NCI-H2029 treated with DMSO at 0.1 percent for 48 hours (cell line): ENCODE results near the gene CCDC91.
"Not testable (repeated sequence)": the region's sequence is repeated elsewhere in the genome, so short reads cannot be mapped to it uniquely, and the experiment has no call there.

Experiments used
- DNase-seq: peaks from one replicate; lab custom pipeline; 2025; lab: John Stamatoyannopoulos, UW

Gene CCDC91

GRCh38 chr12:28232211-28232928 is 42.1 kb downstream of the CCDC91 start:
- DNase-seq = no peak

DNA sequence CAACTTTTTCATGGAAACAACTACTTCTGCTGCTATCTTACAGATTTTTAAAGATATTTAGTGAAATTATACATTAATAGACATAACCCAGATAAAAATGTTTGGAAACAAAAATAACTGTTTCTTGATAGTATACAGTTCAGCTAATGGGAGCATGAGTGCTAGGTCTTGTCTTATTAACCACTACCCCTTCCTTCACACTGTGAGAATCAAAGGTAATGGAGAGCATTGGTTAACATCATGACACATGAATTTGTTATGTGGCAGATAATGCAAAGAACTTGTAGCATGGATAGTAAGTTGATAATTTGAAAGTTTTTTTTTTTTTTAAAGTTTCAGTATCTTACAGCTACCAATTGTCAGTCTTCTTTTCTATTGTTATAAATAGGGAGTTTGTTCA is 44.2 kb downstream of the CCDC91 start:
- DNase-seq = no peak

DNA sequence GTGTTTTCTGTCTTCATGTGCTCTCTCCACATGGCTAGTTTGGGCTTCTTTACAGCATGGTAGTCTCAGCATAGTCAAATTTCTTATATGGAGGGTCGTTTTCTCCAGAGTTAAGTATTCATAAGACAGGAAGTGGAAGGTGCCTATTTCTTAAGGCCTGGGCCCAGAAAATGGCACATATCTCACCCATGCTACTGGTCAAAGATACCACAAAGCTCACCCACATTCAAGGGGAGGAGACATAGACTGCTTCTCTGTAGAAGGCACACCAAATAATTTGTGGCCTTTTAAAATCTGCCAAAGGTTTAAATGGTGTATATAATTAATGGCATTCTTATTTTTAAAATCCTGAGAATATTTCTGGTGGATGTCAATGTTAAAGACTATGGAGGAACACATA is 44.8 kb downstream of the CCDC91 start:
- DNase-seq = no peak

DNA sequence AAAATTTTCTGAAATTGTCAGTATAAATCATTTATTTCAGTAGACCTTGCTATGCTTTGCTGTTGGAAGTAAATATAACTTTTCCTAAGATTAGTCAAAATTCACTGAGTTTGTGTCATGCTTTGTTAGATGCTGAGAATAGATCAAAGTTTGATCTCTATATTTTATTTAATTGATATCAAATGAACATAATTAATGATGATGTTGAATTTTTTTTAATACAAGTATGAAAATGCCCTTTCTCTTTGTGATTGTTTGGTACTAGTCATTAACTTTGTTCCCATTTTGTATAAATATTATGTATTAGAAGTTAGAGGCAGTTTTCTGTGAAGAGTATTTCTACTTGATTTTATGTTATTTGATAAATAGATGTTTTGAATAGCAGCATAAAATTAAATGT is 45.7 kb downstream of the CCDC91 start:
- DNase-seq = no peak

GRCh38 chr12:28237423-28237822 is 47.2 kb downstream of the CCDC91 start:
- no peak for DNase-seq

DNA sequence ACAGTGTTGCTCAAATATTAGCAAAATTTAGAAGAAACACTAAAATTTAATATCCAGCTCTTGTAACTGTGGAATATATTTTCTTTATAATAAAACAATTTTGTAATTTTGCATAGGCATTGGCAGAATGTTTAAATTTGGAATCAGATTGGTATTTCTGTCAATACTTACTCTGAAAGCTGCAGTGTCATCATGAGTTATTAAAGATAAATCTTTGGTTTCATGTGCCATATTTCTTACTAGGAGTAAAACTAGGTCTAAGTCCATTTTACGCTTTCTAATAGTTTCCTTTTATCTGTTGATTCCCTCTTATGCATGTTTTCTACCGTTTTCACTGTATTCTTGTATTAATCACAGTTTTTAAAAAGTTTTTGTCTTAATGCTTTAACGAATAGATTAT is 49.7 kb downstream of the CCDC91 start:
- no peak for DNase-seq

- DNase-seq = no peak
These were observed 50.6 kb downstream of the CCDC91 start for GRCh38 chr12:28240853-28241252.

GRCh38 chr12:28242129-28242495 is 51.9 kb downstream of the CCDC91 start:
- DNase-seq = no peak

DNA sequence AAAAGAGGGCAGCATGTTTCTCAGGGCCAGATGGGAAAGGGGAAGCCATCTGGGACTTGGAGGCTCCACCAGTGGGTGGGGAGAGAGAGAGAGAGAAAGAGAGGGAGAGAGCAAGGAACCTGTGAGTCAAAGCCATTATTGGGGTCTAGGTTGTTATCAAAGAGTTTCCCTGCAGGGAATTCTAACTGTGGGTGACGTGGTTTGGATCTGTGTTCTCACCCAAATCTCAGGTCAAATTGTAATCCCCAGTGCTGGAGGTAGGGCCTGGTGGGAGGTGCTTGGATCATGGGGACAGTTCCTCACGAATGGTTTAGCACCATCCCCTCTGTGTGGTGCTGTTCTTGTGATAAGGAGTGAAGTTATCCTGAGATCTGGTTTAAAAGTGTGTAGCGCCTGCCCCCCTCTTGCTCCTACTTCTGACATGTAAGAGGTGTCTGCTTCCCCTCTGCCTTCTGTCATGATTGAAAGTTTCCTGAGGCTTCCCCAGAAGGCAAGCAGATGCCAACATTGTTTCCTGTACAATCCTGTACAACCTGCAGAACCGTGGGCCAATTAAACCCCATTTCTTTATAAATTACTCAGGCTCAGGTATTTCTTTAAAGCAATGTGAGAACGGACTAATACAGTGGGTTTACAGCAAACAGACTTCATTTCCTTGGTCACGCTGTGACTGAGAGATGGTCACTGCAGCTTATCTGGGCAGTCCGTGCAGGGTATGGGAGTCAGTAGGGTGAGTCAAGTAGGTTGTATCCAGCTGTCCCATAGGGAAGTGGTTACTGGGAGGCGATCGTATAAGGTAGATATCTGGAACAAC is 52.4 kb downstream of the CCDC91 start:
- no peak for DNase-seq

GRCh38 chr12:28243310-28243633 is 53.0 kb downstream of the CCDC91 start:
- no peak for DNase-seq

DNA sequence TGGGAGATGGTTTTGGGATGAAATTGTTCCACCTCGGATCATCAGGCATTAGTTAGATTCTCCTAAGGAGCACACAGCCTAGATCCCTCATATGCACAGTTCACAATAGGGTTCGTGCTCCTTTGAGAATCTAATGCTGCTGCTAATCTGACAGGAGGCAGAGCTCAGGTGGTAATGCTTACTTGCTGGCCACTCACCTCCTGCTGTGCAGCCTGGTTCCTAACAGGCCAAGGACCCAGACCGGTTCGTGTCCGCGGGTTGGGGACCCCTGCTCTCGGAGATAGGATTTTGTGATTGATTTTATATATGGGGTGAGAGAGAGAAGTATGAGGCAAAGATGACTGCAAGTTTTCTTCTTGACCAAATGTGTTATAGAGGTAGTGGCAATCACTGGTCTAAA is 57.5 kb downstream of the CCDC91 start:
- DNase-seq = no peak

- DNase-seq = no peak
These were observed 58.4 kb downstream of the CCDC91 start for GRCh38 chr12:28248555-28249145.

- no peak for DNase-seq
These were observed 62.9 kb downstream of the CCDC91 start for GRCh38 chr12:28253161-28253641.

DNA sequence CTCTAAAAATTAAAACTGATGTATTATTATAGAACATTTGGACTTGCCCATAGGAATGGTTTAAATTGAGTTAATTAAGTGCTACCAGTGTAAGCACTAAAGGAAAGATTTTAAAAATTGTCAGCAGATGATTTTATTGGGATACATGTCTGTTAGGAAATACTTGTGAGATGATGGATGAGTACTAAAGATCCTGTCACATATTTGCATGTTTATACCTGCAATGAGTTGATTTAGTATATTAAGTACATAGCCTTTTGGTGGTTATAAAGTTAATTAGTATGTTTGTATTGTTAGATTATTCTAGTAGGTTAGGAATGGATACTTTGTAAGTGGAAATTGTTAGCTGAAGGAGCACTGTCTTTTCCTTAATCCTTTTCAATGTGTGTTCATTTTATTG is 67.2 kb downstream of the CCDC91 start:
- no peak for DNase-seq

DNA sequence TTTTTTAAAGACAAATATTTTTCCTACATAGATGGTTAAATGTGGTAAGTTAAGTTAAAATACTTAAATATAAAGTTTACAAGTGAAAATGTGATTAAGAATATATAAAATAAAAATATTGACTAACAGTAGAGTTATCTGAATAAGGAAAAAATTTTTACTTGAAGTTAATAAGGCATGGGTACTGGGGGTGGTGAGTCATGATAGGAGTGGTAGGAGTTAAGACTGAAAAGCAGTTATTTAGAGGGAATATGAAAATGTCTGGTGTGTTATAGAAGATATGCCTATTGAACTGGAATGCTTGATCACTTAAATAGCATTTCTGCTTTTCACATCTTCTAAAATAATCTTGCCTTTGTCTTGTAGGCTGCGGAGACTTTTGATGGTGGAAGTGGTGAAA is 68.7 kb downstream of the CCDC91 start:
- no peak for DNase-seq

DNA sequence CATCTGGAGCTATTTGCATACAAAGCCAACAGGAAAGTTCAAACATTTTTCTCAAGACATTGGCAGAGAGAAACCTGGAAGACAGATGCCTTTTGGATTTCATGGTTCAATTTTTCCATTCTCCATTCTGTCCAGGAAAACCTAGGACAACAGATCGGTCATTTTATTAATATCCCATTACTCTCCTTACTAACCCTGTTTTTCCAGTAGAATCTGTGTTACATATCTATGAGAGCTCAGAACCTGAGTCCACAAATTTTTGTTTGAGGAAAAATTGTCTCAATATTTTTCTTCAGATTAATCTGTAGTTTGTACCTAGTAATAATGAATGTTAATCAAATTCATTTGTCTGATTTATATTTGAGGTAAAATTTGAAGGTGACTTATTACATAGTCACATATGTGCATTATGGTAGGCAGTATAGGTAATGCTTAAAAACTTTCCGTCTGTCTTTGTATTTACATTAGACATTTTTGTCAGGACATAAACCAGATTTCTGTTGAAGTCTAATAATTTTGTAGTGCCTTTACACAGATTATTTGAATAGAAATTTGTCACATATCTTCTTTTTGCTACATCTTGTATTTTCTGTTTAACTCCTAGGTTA is 75.3 kb downstream of the CCDC91 start:
- no peak for DNase-seq

DNA sequence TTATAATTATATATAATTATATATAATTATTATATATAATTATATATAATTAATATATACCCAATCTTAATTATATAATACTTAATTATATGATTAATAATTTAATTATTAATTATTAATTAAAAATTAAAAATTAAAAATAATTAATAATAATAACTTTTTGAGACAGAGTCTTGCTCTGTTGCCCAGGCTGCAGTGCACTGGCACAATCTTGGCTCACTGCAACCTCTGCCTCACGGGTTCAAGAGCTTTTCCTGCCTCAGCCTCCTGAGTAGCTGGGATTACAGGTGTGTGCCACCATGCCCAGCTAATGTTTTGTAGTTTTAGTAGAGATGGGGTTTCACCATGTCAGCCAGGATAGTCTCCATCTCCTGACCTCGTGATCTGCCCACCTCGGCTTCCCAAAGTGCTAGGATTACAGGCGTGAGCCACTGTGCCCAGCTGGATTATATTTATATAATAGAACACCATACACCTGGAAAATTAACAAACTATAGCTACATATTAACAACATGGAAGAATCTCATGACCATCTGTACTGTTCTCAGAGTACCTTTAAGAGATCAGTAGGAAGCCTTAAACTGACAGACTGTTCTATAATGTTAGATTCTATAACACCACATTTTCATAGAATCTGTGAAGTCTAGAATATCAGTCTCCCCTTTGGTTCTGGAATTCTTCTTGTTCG is 77.8 kb downstream of the CCDC91 start:
- DNase-seq = not testable (repeated sequence)

DNA sequence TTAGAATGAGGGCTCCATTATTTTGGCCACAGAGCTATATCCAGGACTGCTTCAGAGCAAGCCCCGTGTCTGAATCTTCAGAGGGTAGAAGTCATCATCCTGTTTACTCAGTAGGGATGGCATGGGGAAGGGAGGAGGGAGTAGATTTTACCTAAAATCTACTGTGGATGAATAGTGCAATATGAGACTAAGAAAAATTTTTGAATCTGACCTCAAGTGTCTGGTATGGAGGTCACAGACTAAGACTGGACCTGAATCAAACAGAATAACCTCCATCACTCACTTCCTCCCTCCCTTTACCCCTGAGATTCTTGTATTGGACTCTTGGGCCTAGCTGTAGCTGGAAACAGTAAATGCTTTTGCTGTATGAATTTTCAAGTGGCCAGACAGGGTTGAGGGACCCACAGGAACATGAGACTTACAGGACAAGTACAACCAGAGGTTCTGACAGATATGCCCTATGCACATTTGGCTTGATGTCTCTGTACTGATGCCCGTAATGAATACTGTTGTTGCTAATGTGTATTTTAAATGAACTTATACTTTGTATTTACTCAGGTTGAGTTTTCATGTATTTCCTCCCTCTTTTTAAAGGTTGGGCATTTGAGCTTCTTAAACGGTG is 78.5 kb downstream of the CCDC91 start:
- DNase-seq = no peak

DNA sequence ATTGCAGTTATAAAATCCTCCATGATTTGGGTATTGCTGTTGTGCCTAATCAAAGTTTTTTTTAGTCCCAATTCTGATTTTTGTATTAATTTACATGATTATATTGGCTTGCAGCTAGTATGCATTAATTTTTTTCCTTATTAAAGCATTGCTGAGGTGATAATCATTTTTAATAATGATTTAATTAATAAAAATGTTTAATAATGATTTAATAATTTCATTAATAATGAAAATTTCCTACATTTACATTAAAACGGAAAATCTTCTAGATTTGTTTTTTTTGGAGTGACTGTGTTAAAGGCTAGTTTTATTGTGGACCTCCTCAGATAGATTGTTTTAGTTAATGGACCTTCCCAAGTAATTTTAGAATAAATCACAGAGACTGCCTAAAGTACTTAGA is 79.6 kb downstream of the CCDC91 start:
- DNase-seq = no peak

DNA sequence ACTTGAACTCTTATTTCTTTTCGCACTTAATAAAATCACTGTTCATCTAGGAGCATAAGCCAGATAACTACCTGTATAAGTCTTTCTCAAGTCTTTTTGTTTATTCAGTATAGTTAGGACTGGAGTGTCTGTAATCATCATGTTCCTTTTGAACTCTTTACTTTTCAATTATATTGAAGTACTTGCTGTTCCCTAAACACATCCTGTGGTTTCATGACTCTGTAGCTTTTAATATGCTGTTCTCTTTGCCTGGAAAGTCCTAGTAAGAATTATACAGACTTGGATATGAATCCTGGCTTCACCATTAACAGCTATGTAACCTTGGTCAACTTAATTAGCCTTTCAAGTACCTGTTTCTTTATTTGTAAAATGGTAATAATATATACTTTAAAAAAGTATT is 88.2 kb downstream of the CCDC91 start:
- no peak for DNase-seq

GRCh38 chr12:28278960-28279359 is 88.7 kb downstream of the CCDC91 start:
- DNase-seq = no peak

GRCh38 chr12:28286352-28286751 is 96.1 kb downstream of the CCDC91 start:
- no peak for DNase-seq
